Measurements from ENCODE around the gene CMSS1.

CMSS1 gene

DNA sequence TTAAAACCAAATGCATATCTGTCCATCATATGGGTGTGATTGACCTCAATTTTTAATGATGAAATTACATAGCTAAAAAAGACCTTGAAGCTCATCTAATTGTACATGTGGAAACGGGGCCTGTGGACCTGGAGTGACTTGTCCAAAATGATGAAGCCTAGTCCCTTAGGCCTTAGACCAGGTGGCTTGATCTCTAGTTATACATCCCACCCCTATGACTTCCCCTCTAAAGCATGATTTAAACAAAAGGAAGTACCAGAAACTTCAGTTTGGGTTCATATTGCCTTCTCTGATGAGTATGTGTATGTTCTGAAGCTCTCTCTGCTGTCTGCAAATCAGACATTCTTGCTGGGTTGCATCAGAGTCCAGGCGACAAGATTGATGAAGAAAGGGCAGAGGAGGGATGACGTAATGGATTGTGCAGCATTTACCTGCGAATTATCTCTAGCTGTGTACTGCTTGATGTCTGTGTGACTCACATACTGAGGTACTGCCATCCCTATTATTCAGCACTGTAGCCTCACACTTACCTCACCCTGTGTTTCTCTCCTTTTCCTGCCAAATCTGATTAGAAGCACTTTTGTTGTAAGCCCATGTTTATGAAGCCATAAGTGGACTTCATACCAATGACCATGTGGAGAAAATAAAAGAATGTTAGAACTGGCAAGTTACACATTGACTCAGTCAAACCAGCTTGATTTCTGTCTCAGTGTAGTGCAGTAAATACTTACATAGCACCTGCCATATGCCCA, 185.1 kb downstream of the CMSS1 start:
- peak in 20 of 42 donors; percentile 3 to 62 (median 20) for DNase-seq
- intact Hi-C loops (cut with DNase I): no loop called here

DNA sequence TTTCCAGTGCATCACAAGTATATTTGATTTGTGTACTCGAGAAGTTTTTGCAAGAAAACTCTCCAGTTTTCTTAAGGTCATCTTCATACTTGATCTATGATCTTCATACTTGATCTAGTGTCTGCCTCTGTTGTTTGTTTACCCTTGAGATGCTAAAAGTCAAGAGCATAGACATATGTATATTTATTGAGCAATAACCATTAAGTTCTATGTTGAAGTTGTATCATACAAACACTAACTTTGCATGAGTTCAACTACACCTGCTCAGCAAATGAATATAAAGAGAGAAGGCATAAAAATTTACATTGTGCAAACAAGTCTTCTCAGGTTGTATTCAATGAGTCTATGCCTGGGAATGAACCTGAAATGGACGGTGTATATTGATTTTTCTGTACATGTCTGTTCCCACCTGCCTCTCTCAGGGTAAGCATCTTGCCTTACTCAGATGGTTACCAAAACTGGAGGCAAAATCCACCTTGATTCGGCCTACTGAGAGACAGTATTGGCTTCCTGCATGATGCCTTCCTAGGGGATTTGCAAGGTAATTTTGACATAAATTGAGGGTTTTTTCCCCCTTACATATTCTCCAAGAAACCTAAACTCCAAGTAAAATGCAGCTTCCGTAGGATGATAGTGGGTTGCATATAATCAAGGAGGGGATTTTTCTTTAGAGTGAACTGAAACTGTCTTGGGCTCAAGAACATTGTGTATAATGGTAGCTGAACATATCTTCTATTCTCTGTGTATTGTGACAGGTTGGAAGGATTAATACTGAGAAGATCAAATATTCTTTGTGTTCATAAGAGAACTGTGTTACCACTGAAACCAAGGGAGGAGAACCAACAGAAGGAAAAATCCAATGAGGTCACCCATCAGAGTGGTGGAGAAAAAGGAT, 186.2 kb downstream of the CMSS1 start:
- intact Hi-C loops (cut with DNase I): no loop called here
- DNase-seq: no peak

DNA sequence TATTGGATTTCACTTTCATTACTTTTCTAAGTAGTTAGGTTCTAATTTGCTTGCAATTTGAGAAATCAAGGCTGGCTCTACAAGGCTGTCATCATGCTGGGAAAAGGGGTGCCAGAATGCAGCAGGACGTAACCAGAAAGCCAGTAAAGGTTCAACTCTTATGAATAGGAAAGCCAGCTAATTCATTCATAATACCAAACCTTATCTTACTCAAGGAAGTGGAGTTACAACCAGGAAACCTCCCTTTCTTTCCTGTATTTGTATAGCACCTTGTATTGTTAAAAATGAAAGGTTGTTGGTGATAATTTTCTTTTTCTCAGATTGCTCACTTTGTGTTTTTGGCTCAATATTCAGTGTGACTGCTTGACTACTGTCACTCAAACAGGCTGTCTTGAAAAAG, 187.3 kb downstream of the CMSS1 start:
- intact Hi-C loops (cut with DNase I): no loop called here
- no peak for DNase-seq

DNA sequence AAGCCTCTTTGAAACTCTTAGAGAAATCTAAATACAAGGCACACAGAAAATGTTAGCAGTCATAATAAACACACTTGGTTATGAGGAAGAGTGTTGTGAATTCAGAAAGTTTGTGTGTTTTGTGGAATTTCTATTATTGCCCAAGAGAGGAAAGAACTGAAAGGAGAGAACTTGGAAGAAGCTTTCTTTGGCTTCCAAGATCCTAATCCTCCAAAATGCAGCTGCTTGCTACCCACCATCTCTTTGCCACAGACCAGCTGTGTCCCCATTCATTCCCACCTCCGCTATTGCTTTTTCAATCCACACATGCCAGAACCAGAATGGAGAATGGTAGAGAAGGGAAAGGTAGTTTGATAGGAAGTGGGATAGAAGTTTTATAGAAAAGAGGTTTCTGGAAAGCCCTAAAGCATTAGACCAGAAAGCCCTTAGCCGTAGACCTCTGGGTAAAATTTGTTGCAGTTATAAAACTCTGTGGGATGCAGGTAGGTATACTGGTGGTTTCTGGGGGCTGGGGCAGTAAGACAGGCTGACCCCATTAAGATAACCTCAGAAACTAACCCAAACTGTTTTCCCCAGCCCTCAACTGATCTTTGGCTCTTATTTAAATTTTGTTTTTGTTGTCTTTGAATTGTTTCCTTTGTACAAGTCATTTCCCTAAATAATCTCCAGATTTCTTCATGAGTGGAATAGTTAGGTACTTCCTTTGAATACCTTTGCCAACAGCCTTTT, 188.2 kb downstream of the CMSS1 start:
- intact Hi-C loops (cut with DNase I): no loop called here

DNA sequence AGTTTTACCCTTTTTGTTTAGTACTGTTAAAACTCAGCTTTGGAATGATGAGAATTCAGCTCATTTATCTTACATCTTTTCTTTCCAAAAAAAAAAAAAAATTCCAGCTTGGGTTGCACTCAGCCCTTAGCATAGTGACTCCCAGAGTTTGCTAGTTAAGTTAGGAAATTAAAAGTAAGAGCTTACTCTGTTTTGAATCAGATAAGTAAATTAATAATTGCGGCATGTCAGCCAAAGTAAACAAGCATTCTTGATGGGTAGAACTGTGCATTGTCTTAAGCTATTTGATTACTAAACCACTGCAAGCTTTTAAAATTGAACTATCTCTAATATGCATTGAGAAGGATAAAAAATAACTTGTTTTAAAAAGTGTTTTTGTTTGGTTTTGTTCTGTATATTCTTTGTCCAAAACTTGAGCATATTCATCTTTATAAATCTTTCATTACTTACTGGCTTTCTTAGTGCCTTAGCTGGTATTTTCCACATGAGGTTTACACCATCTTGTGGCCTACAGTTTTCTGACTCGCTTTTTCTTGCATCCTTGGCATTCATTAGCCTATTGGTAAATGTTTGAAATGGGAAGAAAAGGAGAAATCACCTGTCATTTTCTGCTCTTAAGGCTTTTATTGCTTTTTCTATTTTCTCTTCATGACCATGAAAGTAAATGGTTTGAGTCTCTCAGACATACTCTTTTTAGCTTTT, 189.1 kb downstream of the CMSS1 start:
- intact Hi-C loops (cut with DNase I): no loop called here
- no peak for DNase-seq

More for the DNA sequence above, 188.2 kb downstream of the CMSS1 start:
- DNase-seq: no peak

DNA sequence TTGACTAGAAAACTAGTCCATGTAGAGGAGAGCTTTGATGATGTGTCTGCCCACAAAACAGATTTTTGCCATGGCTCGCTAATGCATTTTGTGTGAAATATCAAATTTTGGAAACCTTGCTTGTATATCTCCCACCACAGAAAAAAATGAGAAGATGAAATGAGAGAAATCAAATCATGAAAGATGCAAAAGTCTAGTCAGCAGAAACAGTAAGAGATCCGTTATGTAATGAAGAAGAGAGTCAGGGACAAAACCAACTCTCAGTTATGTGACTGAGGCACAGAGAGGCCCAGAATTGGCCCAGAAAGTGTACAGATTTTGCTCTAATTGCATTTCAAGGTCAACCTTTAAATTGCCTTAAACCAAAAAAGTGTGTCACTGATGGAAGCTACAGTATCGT, 189.7 kb downstream of the CMSS1 start:
- intact Hi-C loops (cut with DNase I): no loop called here
- no peak for DNase-seq

DNA sequence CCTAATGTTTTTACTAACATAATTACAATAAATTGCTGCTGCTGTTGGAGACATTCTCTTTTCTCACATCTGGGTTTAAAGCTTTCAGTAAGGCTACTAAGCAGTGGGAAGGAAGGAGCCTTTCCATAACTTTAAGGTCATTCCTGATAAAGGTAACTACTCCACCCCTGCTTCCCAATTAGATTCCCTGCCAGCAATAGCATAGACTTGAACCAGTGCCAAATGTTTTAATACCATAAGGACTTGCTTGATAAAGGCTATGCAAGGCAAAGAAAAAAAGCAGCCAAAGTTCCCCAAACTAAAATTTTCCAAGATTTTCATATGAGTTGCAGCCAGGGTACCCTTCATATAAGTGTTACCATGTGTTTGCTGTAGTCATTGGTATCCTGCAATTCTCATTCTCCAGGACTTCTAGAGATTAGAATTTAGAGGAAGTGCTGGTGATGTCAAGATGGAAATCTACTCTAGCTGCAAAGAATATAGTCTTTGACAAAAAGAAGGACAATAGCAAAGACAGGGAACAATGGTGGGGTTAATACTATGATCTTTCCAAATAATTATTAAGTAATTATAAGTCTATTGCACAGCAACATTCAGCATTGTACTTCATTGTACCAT, 190.5 kb downstream of the CMSS1 start:
- DNase-seq: no peak
- intact Hi-C loops (cut with DNase I): no loop called here

DNA sequence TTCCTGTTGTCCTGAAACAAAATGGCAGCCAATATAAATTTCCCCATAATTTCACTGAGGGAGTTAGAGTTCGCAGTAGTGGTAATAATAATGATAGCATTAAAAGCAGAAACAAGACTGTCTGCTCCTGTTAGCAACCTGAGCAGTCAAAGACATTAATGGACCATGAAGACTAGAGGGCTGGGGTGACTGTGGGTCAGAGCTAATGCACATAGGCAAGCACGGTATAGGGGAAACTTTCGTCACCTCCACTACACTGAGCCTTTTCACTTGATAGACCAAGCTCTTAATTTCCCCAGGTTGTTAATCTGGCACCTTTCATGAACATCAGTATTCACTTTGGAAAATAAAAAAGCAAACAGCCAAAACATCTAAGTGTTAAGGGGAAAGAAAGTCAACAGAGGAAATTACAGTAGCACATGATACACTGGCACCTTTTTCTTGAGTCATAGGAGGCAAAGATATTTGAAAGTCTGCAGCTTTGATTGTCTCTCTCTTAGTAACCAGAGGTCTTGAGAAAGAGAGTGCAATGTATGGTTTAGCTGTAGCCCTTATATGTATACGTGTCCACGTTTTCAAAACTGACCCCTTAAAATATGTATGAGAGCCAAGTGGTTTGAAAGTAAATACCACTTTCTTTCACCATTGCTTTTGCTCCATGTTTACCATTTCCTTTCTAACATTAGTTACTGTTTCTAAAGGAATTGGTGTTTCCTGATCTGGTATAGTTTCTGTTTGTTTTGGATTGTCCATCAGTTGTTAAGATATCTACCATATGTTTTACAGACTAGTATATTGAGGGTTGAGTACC, 191.8 kb downstream of the CMSS1 start:
- no peak for DNase-seq
- intact Hi-C loops (cut with DNase I): no loop called here

DNA sequence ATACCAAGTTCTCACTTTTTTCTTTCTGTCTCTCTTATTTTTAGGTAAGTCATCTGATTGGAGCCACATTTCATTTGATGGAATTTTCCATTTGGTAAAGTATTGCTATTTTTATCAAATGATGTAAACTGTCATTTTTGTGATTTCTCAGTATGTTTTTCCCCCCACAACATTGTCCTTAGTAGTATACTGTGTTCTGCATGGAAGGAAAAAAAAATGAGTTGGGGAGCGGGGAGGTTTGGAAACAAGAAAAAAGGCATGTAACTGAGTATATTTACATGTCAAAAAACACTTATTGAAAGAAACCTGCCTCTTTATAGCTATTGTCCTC, 192.4 kb downstream of the CMSS1 start:
- intact Hi-C loops (cut with DNase I): no loop called here
- no peak for DNase-seq

DNA sequence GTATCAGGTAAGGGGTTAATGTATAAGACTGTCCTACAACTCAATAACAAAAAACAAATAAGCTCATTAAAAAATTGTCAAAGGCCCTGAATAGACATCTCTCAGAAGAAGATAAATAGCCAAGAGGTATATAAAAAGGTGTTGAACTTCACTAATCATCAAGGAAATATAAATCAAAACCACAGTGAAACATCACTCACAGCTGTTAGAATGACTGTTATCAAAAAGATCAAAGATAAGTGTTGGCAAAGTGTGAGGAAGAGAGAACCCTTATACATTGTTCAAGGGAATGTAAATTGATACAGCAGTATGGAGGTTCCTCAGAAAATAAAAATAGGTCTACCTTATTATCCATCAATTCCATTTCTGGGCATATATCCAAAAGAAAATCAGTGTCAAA, 201.1 kb downstream of the CMSS1 start:
- intact Hi-C loops (cut with DNase I): no loop called here
- no peak for DNase-seq

DNA sequence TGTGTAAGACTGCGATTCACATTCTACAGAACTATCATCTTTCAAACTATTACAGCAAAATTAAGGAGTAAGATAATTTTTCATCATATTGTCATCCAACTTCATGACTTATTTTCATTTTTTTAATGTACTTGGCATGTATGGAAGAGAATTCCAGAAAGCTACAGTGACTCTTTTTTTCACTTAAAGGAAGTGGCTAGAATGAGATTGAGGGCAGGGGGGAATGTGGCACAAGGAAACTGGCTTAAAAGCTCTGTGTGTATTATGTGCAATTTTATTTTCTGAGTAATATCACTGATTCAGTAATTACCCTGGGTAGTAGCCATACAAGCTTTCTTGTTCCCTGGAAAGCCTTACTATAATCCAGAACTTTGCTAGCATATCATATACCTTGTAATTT, 202.1 kb downstream of the CMSS1 start:
- DNase-seq: no peak

DNA sequence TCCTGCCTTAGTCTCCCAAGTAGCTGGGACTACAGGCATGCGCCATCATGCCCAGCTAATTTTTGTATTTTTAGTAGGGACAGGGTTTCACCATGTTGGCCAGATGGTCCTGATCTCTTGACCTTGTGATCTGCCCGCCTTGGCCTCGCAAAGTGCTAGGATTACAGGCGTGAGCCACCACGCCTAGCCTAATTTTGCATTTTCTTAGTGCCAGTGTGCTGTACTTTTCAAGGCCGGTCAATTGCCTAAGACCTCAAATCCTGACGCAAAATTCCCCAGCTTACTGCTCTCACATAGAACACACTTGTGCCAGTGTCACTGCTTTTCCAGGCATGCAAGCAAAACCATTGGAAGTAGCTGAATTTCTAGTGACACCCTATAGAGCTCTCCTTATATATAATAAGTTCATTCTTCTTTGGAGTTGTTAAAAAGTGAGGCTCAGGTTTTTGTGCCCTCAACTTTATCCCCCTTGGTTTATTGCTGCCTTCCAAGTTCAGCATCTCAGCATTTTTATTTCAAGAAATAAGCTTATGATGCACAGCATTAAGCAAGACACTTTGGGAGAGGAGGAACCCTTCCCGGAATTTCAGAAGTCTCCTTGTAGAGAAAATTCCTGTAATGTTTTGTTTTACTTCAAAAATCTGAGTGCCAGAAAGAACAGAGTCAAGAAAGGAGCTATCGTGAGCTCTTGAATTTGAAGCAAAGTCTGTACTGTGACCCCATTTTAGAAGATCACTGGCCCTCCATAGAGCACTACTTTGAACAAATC, 203.4 kb downstream of the CMSS1 start:
- intact Hi-C loops (cut with DNase I): no loop called here
- no peak for DNase-seq

More for the DNA sequence above, 202.1 kb downstream of the CMSS1 start:
- intact Hi-C loops (cut with DNase I): no loop called here

DNA sequence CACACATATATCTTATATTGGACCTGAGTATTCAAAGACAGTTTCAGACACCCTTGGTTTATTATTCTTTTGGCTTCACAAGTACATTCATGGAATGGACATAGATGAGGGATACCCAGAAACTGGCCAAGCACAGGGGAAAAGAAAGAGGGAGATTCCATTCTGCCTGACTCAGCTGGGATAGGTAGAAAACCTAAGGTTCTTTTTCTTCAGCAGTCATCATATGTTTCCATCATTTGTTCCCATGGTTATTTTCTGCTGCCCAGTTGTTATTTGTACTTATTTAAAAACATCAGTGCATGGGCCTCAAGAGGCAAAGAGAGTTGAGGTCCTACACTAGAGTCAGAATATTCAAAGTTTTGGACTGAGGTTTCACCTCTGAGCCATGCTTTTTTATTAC, 204.8 kb downstream of the CMSS1 start:
- DNase-seq: no peak
- intact Hi-C loops (cut with DNase I): no loop called here

DNA sequence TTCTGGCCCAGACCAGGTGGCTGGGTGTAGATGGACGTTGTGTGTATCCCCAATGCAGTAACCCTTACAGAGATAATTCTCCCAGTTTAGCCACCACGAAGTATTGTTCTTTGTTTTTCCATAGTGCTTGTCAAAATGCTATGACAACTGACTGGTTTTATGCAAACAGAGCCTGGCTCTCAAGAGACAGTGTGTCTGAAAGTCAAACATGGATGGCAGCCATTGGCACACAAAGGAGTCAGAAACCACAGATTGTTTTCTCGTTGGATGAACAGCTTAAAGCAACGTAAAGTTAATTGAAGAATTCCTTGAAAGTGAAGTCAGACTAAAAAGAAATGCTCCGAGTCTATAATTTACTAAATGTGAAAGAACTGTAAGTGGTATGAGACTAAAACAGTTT, 205.5 kb downstream of the CMSS1 start:
- no peak for DNase-seq
- intact Hi-C loops (cut with DNase I): no loop called here

DNA sequence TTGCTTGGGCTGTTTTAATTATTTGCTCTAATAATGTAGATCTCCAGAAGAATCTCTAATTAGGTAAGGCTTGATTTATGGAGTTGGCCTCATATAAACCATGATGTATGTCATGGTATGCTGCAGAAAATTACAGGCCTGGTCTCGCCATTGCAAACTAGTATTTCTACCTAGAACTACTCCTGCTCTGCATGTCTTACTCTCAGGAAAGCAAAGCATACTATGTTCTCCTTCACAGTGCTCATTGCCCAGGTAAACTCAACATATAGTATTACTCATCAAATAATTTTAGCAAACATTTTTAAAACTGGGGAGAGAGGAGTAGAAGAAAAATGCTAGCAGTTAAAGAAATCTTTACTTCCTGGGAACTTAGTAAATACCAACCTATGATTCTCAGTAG, 205.9 kb downstream of the CMSS1 start:
- intact Hi-C loops (cut with DNase I): no loop called here
- DNase-seq: no peak

DNA sequence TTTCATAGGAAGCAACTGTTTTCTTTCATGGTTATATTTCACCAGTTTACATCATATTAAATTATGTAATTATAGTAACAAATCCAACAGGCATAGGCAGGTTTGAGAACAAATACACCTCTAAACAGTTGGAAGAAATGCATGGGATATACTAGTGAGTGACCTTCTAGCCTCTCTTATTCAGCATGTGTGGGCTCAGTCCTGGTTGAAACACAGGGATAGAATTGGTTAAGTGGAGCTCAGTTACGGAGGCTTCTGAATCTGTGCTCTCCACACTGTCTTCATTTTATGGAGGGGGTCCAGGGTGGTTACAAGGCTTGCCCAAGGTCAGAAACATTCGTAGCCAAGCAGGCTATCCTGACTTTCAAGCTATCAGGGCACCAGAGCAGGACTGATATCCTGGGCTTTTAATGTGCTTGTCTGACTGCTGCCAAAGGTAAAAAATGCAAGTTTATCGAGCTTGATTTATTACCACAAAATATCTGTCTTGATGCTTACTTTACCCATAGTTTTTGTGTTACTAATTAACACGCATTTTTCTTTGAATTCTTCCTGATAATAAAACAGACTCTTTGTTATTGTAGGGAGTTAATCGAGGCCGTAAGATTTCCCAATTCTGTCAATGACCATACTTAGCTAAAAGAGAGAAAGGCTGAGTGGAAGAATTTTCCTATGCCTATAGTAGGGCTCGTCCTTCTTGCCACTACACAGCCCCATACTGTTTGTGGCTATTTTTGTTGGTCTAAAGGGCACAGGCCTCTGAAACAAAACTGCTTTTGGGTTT, 207.1 kb downstream of the CMSS1 start:
- intact Hi-C loops (cut with DNase I): no loop called here
- no peak for DNase-seq

DNA sequence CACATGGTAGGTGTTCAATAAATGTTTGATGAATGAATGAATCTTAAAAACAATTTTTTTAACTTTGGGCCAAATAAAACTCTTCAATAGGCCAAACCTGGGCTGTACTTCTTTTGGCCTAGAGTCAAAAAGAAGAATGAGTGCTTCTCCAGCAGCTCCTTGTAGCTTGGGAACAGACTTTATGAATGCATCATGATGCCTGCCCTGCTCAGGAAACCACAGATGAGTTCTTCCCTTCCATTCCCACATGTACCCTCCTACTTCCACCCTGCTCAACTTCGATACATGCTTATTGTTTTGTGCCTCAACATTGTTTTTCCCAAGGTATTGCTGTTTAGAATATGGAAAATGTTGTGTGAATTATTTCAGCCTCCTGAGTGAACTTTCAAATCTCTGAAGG, 209.7 kb downstream of the CMSS1 start:
- intact Hi-C loops (cut with DNase I): no loop called here

More for the DNA sequence above, 209.7 kb downstream of the CMSS1 start:
- DNase-seq: no peak

Data from head of caudate nucleus (tissue), 42 donors.